IgD-negative memory B cell (primary cell): ENCODE measurements around the gene GALNT18. TPM values are rescaled to one million over a fixed set of nuclear protein-coding genes. Genes with fewer than 3 reads are reported as not detected.

Experiments used
- H3K27ac Mint-ChIP-seq, 3 donors: one replicate each; pipeline ENCODE4 v1.8.0; 2020 to 2022; ENCODE audit warnings: mild to moderate bottlenecking in 3 of 3, mixed read lengths in 3 of 3, moderate library complexity in 1 of 3
- H3K27me3 Mint-ChIP-seq: one replicate; pipeline ENCODE4 v1.8.0; 2021; ENCODE audit warnings: mixed read lengths
- H3K36me3 Mint-ChIP-seq: one replicate; pipeline ENCODE4 v1.8.0; 2020; ENCODE audit warnings: mild to moderate bottlenecking, mixed read lengths
- H3K4me1 Mint-ChIP-seq, 3 donors: one replicate each; pipeline ENCODE4 v1.8.0; 2020 to 2022; ENCODE audit warnings: mixed read lengths in 3 of 3, mild to moderate bottlenecking in 1 of 3
- H3K4me3 Mint-ChIP-seq, 4 donors: one replicate each; pipeline ENCODE4 v1.8.0; 2020 to 2022; ENCODE audit warnings: mild to moderate bottlenecking in 4 of 4, mixed read lengths in 4 of 4, moderate library complexity in 3 of 4
- H3K9me3 Mint-ChIP-seq, 3 donors: one replicate each; pipeline ENCODE4 v1.8.0; 2020 to 2021; ENCODE audit warnings: mixed read lengths in 3 of 3, mild to moderate bottlenecking in 1 of 3
- polyA plus RNA-seq: library from polyadenylated mRNA; unstranded; fragments of 300-500 nt; fragmentation: Illumina TruSeq; gene quantifications from one replicate; pipeline ENCODE4 v1.2.3, GENCODE V29; 2021

The GALNT18 gene
- polyA plus RNA-seq, 1 donor from 2014 or later: not detected

DNA sequence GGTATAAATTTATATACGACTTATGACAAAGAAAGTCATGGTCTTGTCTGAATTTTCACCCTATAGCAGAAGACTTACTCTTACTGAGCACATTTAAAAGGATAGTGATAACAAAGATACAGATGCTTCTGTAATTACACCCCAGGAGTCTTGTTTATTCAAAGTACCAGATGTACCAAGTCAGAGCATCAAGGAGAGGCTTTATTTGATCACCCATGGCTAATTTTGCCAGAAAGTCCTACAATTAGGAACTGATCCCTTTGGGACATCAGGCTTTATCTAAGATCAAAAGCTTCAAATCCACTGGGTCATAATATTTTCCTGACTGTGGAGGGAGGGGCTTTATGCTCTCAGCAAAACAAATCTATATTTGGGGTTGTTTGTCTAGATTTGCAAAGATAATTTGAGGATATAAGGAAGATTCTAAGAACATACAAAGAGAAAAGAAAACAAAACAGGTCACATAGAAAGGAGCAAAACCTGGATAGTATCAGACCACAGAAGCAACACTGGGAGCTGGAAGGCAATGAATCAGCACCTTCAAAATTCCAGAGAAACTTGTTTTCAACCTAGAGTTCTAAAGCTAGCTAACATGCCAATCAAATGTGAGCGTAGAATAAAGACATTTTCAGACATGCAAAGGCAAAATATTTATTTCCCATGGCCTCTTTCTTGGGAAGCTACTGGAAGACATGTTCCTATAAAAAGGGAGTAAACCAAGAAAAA lies 143.9 kb downstream of the GALNT18 start:
- no peaks in the 10 kb centered on the region for H3K27me3 Mint-ChIP-seq
- H3K4me3 Mint-ChIP-seq: no peak overlapping the region
- H3K9me3 Mint-ChIP-seq: no peaks in the 10 kb centered on the region
- H3K36me3 Mint-ChIP-seq: no peaks in the 10 kb centered on the region
- no peak overlapping the region for H3K27ac Mint-ChIP-seq
- H3K4me1 Mint-ChIP-seq: no peaks in the 10 kb centered on the region

GRCh38 chr11:11476971-11477645 lies 144.7 kb downstream of the GALNT18 start:
- Mint-ChIP-seq H3K27me3 (no peaks in the 10 kb centered on the region), H3K4me3 (no peak overlapping the region), H3K4me1 (no peaks in the 10 kb centered on the region), H3K36me3 (no peaks in the 10 kb centered on the region), H3K27ac (no peak overlapping the region), H3K9me3 (no peaks in the 10 kb centered on the region)

DNA sequence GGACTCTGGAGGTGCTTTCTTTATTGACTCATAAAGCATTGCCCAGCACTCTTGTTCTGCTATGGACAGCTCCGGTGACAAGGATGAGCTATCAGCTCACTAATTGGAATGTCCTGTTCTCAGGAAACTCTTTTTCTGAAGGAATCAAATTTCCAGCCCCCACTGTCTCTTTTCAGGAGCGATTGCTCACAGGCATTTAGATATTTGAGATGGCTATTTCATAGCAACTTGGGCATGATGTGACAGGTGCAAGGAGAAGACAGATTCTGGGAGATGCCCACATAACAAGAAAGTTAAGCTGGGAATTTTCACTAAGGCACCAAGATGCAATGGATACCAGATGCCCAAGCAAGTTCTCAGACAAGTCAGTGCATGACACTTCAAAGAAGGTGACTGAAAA lies 145.3 kb downstream of the GALNT18 start:
- peak overlapping the region in 1 of 3 donors; percentile 47 for H3K27ac Mint-ChIP-seq

GRCh38 chr11:11472106-11472505 lies 149.7 kb downstream of the GALNT18 start:
- Mint-ChIP-seq H3K4me1 (no peaks in the 10 kb centered on the region), H3K27me3 (peaks cover 3% of the 10 kb centered on the region), H3K4me3 (no peak overlapping the region), H3K36me3 (no peaks in the 10 kb centered on the region), H3K9me3 (no peaks in the 10 kb centered on the region), H3K27ac (no peak overlapping the region)

More for the DNA sequence above, 145.3 kb downstream of the GALNT18 start:
- Mint-ChIP-seq H3K27me3 (no peaks in the 10 kb centered on the region), H3K9me3 (no peaks in the 10 kb centered on the region), H3K4me1 (no peaks in the 10 kb centered on the region), H3K36me3 (no peaks in the 10 kb centered on the region), H3K4me3 (no peak overlapping the region)

- peaks cover 3% of the 10 kb centered on the region for H3K27me3 Mint-ChIP-seq
- no peaks in the 10 kb centered on the region for H3K9me3 Mint-ChIP-seq
- no peaks in the 10 kb centered on the region for H3K36me3 Mint-ChIP-seq
Observed at GRCh38 chr11:11471201-11471600, 150.6 kb downstream of the GALNT18 start.

GRCh38 chr11:11468954-11469353 lies 152.9 kb downstream of the GALNT18 start:
- Mint-ChIP-seq H3K4me3 (no peak overlapping the region), H3K9me3 (no peaks in the 10 kb centered on the region), H3K27me3 (peaks cover 3% of the 10 kb centered on the region), H3K36me3 (no peaks in the 10 kb centered on the region), H3K4me1 (no peaks in the 10 kb centered on the region), H3K27ac (no peak overlapping the region)

More at GRCh38 chr11:11471201-11471600, 150.6 kb downstream of the GALNT18 start:
- Mint-ChIP-seq H3K27ac (peak overlapping the region in 1 of 3 donors; percentile 68), H3K4me3 (no peak overlapping the region), H3K4me1 (no peaks in the 10 kb centered on the region)

DNA sequence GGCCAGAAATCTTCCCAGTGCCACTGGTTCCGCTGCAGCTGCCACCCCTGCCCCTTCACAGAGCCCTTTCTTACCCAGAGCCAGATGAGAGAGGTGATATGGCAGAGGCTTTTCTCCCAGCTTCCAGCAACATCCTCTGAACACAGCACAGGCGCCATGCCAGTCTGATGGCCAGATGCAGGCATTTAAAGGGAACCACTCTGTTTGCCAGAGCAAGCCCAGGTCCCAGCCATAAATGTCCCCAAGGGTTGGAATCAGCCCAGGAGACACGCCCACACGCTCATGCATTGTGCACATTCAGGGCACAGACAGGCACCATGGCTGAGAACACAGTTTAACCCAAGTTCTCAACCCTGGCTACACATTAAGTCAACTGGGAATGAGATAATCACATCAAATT lies 154.5 kb downstream of the GALNT18 start:
- no peak overlapping the region for H3K27ac Mint-ChIP-seq
- H3K4me3 Mint-ChIP-seq: no peak overlapping the region
- peaks cover 3% of the 10 kb centered on the region for H3K27me3 Mint-ChIP-seq

GRCh38 chr11:11464555-11464954 lies 157.2 kb downstream of the GALNT18 start:
- Mint-ChIP-seq H3K4me3 (no peak overlapping the region), H3K36me3 (no peaks in the 10 kb centered on the region), H3K27me3 (peaks cover 1% of the 10 kb centered on the region), H3K27ac (no peak overlapping the region), H3K9me3 (no peaks in the 10 kb centered on the region), H3K4me1 (no peaks in the 10 kb centered on the region)

More for the DNA sequence above, 154.5 kb downstream of the GALNT18 start:
- Mint-ChIP-seq H3K36me3 (no peaks in the 10 kb centered on the region), H3K4me1 (no peaks in the 10 kb centered on the region), H3K9me3 (no peaks in the 10 kb centered on the region)

DNA sequence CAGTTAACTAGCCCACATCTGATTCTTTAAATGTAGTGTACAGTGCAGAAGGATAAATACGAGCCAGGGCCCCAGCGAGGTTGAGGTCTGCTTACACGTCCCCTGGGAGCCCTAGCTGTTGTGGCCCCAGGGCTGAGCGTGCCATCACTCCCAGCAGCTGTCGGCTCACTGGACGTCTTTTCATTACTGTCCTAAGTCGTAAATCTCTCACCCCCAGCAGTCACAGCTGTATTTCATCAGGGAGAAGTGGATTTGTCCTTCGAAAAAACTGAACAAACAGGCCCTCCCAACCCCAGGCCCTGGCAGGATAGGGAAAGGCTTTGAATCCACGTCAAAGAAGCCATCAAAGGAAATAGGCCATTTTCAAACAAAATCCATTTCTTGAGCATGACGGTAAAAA lies 158.4 kb downstream of the GALNT18 start:
- Mint-ChIP-seq H3K4me3 (no peak overlapping the region), H3K4me1 (no peaks in the 10 kb centered on the region), H3K27ac (no peak overlapping the region), H3K36me3 (no peaks in the 10 kb centered on the region), H3K27me3 (peaks cover 1% of the 10 kb centered on the region), H3K9me3 (no peaks in the 10 kb centered on the region)

GRCh38 chr11:11461473-11461872 lies 160.3 kb downstream of the GALNT18 start:
- Mint-ChIP-seq H3K27me3 (peaks cover 2% of the 10 kb centered on the region), H3K27ac (no peak overlapping the region), H3K9me3 (no peaks in the 10 kb centered on the region), H3K4me3 (no peak overlapping the region), H3K4me1 (no peaks in the 10 kb centered on the region), H3K36me3 (no peaks in the 10 kb centered on the region)

DNA sequence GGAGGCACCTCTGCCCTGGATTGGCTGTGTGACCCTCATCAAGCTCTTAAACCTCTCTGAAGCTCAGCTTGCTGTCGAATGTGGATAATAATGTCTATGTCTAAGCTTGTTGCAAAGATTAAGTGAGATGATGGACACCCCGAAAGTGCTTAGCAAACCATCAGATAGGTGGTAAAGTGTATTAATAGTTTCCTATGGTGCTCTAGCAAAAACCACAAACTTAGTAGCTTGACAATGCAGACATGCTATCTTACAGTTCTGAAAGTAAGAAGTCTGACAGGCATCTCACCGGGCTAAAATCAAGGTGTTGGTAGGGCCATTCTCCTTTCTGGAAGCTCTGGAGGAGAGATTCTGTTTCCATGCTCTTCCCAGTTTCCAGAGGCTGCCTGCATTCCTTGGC lies 162.2 kb downstream of the GALNT18 start:
- Mint-ChIP-seq H3K36me3 (no peaks in the 10 kb centered on the region), H3K9me3 (no peaks in the 10 kb centered on the region), H3K27ac (no peak overlapping the region), H3K4me1 (no peaks in the 10 kb centered on the region), H3K27me3 (peaks cover 2% of the 10 kb centered on the region), H3K4me3 (no peak overlapping the region)

- no peaks in the 10 kb centered on the region for H3K9me3 Mint-ChIP-seq
Observed at GRCh38 chr11:11458485-11458884, 163.3 kb downstream of the GALNT18 start.

DNA sequence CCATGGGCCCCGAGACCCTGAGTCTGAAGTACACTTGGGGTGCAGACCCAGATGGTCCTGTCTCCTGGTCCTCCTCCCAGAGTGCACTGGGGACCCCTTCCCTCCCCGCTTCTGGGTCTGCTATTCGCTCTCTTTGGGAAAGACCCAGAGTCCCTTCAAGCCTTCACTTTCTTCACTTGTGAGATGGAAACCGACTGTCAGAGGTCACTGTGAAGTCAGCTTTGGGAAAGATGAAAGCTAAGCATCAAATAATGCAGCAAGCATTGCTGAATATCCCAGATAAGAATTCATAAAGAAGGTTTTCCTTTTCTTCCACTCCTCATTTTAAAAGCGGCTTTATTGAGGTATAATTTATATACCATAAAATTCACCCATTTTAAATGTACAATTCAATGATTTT lies 163.8 kb downstream of the GALNT18 start:
- Mint-ChIP-seq H3K27me3 (peaks cover 2% of the 10 kb centered on the region), H3K4me1 (no peaks in the 10 kb centered on the region), H3K36me3 (no peaks in the 10 kb centered on the region), H3K9me3 (no peaks in the 10 kb centered on the region), H3K4me3 (no peak overlapping the region), H3K27ac (no peak overlapping the region)

More at GRCh38 chr11:11458485-11458884, 163.3 kb downstream of the GALNT18 start:
- H3K4me3 Mint-ChIP-seq: no peak overlapping the region
- no peaks in the 10 kb centered on the region for H3K36me3 Mint-ChIP-seq
- peaks cover 2% of the 10 kb centered on the region for H3K27me3 Mint-ChIP-seq
- no peak overlapping the region for H3K27ac Mint-ChIP-seq
- no peaks in the 10 kb centered on the region for H3K4me1 Mint-ChIP-seq

DNA sequence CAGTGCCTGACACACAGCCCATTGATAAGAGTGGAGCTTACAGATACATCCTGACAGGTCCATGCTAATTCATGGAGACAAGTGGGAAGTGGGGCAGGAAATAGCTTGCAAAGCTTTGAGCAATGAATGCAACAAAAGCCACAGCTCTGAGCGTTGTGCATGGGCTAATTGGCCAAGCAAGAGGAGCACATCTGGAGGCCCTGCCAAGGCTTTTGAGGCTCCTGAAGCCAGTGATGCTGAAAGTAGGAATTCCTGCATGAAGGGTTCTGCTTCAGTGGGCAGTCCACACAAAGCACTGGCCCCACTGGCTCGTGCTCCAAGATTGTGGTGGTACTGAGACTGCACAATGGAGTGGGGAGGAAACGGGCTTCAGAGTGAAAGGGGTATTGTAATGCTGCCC lies 164.9 kb downstream of the GALNT18 start:
- Mint-ChIP-seq H3K27ac (peak overlapping the region in 1 of 3 donors; percentile 10), H3K36me3 (no peaks in the 10 kb centered on the region), H3K4me1 (no peaks in the 10 kb centered on the region), H3K9me3 (no peaks in the 10 kb centered on the region), H3K27me3 (peaks cover 2% of the 10 kb centered on the region), H3K4me3 (no peak overlapping the region)

DNA sequence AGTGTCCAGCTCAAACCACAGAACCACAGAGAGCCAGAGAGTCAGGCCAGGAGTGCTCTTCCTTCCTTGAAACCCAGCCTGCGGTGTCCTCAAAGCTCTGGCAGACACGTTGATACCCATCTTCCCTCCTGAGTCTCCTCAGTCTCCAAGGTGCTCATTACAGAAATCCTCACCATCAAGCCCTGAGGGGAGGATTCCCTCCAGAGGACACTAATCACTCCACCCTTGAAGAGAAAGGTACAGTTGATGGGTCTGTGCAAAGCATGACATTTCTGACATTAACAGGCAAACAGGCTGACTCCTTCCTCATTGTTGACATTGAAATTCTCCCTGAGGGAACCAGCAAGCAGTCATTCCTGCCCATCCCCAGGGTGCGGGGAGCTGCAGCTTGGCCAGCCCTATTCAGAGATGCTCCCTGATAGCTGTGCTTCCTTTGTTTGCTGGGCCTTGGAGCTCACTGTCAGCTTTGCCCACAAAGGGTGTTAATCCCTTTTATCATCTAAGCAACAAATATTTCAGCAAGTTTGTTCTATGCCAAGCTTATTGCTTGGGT lies 167.1 kb downstream of the GALNT18 start:
- H3K36me3 Mint-ChIP-seq: no peaks in the 10 kb centered on the region
- H3K4me3 Mint-ChIP-seq: no peak overlapping the region
- H3K4me1 Mint-ChIP-seq: no peaks in the 10 kb centered on the region
- H3K9me3 Mint-ChIP-seq: no peaks in the 10 kb centered on the region
- peaks cover 2% of the 10 kb centered on the region for H3K27me3 Mint-ChIP-seq
- no peak overlapping the region for H3K27ac Mint-ChIP-seq
